HS-27A (cell line): ENCODE results near the gene IFRD2.
"Not testable (repeated sequence)": the region's sequence is repeated elsewhere in the genome, so short reads cannot be mapped to it uniquely, and the experiment has no call there.

Experiments used
- DNase-seq: peaks from one replicate; pipeline ENCODE4 v3.0.0-alpha.2; 2012; ENCODE audit warnings: low read depth, missing footprints

The IFRD2 gene

GRCh38 chr3:50268276-50268675, 24.0 kb downstream of the IFRD2 start:
- DNase-seq = no peak

DNA sequence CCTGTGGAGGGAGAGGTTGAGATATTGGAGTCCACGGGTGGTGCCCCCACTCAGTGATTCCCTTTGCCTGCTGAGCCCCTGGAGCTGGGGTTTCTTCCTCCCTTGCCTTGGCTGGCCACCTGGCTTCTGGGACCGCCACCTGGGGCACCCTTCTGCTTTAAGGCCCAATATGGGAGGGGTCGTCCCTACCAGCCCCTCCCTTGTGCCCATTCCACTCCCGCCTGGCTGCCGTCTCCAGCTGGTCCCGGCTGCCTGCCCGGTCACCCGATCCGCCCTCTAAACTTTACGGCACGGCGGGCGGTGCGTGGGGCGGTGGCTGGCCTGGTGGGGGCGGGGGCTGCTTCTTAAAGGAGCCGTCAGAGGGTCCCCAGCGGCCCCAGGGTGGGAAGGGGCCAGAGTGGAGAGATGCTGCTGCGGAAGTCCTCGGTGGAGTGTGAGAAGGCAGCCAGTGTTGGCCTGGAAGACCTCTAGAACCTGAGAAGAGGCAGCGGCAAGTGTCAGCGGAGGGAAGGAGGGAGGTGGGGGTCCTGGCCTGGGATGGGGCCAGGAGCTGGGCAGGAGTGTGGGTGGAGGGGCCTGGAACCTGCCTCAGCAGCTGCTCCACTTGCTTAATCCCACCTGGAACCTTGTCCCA, 24.8 kb downstream of the IFRD2 start:
- no peak for DNase-seq

GRCh38 chr3:50266836-50267235, 25.4 kb downstream of the IFRD2 start:
- DNase-seq = no peak

GRCh38 chr3:50266017-50266416, 26.2 kb downstream of the IFRD2 start:
- no peak for DNase-seq

- no peak for DNase-seq
Observed at GRCh38 chr3:50265571-50265970, 26.7 kb downstream of the IFRD2 start.

DNA sequence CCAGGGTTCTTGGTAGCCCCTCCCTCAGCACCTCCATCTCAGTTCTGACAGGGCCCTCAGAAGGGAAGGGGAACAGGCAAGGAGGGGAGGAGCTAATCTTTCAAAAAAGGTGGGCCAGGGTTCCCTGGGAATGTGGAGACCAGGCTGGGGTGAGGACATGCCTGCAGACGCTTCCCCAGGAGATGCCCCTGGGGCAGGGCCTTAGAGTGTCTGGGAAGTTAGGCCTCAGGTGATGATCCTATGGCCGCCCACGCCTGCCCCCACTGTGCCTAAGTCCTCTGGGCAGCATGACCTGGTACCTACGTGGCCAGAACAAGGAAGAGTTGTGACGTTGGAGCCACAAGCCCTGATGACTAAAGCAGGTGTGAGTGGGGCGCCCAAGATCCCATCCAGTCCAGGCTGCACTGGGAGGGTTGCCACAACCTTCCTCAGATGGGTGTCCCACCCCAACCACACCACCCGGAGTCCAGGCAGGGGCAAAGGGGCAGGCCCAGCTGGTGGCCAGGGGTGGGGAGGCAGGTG, 27.2 kb downstream of the IFRD2 start:
- no peak for DNase-seq

- DNase-seq = peak; percentile 91
Observed at GRCh38 chr3:50264383-50264963, 27.8 kb downstream of the IFRD2 start.

DNA sequence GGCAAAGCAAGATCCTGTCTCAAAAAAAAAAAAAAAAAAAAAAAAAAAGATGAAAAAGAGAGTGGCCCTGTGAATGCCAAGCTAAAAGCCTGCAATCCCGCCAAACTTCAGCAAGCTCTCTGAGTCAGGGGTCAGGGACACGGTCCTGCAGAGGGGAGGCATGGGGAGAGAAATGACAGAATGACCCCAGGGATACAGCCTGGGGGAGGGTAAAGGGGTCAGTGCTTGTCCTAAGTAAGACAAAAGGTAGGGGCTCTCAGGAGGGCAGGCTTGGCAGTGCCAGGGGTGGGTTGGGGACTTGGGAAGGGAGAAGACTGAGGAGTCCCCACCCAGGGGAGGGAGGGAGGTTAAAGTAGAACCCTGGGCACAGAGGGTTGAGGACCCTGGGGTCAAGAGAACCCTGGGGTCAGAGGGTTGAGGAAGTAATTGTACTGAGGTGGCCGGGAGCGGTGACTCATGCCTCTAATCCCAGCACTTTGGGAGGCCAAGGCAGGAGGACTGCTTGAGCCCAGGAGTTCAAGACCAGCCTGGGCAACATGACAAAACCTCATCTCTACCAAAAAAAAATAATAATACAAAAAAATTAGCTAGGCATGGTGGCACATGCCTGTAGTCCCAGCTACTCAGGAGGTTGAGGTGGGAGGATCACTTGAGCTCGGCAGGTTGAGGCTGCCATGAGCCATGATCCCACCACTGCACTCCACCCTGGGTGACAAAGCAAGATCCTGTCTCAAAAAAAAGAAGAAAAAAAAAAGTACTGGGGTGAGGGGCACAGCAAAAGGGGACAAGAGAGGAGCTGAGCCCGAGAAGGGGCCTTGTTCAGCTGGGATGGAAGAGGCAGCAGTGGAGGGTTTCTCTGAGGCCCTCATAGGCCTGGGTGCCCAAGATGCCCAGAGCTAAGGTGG, 28.5 kb downstream of the IFRD2 start:
- no peak for DNase-seq

DNA sequence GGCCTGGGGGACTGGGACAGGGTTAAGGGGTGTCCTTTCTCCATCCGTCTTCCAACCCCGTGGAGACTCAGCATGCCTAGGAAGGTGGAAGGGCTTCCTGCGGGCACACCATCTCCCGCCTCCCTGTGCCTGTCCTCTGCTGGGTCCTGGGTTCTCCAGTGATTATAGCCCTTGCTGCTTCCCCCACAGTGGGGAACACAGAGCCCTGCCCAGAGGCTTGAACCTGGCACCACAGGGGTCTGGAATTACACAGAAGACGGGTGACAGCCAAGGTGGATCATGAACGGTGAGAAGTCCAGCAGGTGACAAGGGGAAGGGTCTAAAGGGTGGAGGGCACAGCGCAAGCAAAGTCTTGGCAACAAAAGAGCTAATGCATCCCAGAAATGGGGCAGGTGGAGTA, 29.5 kb downstream of the IFRD2 start:
- no peak for DNase-seq

GRCh38 chr3:50262200-50262599, 30.0 kb downstream of the IFRD2 start:
- not testable (repeated sequence) for DNase-seq

DNA sequence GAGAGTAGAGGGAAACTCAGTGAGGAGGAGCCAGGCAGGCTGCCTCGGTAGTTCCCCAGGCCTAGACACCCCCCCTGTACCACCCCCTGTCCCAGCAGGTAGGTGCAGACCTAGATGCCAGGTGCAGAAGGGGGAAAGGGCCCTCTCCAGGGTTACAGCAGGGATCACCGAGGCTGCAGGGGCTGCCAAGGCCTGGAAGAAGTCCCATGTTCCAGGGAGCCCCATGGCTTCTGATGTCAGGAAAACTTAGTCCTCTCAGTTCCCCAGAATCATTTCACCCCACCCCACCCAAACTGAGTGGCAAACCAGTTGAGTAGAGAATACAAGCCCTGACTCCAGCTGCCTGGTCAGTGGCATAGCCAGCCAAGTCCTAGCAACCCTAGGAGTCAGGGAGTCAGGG, 30.7 kb downstream of the IFRD2 start:
- DNase-seq = no peak

GRCh38 chr3:50260942-50261441, 31.2 kb downstream of the IFRD2 start:
- DNase-seq = no peak

- no peak for DNase-seq
Observed at GRCh38 chr3:50260027-50260941, 31.9 kb downstream of the IFRD2 start.

GRCh38 chr3:50259432-50260026, 32.7 kb downstream of the IFRD2 start:
- no peak for DNase-seq

DNA sequence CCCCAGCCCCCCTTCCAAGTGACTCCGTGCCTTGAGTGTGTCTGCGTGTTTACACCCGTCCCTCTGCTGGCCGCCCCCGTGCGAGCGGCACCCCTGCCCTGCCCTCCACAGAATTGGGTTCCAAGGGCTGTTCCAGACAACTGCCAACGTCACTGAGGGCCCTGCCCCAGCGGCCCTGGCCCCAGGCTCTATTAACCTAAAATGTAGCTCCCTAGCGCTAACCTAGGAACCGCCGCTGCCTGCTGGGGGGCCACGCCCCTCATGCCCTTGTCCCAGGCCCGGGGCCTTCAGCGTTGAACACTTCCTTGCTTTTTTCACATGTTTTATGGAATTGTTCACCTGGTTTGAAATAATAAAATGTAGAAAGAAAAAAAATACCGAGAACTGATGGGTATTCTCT, 33.2 kb downstream of the IFRD2 start:
- DNase-seq = no peak

DNA sequence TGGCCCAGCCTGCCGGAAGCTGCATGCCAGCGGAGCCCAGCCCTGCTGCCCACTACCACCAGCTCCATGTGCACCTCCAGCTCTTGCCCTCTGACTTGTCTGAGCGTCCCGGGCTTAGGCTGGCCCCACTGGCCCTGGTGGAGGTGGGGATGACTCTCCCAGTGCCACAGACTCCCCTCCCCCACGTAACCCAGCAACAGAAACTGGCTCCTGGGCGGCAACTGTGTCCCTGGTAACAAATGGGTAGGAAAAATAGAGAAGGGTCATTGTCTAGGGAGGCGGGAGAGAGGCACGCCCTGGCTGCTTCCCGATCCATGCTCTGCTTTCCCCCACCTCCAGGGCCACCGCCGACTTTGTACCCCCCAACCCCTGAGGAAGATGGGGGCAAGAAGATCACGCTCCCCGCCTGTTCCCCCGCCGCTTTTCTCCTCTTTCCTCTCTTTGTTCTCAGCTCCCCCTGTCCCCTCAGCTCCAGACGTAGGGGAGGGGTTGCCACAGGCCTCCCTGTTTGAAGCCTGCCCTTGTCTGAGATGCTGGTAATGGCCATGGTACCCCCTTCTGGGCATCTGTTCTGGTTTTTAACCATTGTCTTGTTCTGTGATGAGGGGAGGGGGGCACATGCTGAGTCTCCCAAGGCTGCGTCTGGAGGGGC, 34.1 kb downstream of the IFRD2 start:
- no peak for DNase-seq

- DNase-seq = no peak
Observed at GRCh38 chr3:50256978-50257890, 35.0 kb downstream of the IFRD2 start.

DNA sequence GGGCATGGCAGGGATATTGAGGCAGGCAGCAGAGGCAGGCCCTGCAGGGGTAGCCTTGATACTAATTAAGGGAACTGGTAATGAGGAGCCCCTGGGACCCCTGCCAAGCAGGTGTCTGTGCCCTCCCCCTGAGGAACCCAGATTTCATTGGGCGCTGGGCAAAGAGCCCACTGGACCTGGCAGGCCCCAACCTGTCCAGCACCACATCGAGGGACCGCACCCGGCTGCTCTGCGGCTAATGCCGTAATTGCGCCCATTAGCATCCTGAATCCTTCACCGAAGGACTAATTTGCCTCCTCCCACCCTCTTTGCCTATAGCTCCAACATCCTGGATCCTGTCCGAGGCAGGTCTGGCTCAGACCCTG, 37.0 kb downstream of the IFRD2 start:
- DNase-seq = no peak

DNA sequence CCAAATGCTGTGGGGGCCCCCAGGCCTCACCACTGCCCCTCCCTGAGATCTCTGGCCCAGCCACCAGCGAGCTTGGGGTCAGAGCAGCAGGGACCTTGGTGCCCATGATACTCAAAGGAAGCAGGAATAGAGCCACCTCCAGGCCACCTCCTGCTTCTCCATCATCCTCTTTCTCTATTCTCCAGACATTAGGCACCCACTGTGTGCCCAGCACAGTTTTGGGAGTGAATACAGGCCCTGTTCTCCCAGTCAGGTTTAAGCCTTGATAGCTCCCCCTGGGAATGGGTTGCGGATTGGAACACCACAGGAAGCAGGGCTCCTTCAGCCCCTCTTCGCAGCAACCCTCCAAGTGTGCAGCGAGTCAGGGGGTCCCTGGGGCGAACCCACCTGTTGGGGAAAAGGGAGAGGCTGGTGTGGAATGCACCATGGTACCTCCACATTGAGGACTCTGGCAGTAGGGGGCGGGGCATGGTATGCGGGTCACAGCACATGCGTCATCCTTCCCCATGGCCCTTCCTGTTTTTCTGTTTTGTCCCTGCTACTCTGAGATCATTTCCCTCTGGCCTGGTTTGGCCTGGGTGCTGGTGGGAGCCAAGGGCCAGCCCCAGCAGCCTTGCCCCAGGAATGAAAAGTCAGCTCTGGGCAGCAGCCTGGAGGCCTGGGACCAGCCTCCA, 37.5 kb downstream of the IFRD2 start:
- no peak for DNase-seq
